ENCODE data around the gene NDUFA13.

NDUFA13 gene

DNA sequence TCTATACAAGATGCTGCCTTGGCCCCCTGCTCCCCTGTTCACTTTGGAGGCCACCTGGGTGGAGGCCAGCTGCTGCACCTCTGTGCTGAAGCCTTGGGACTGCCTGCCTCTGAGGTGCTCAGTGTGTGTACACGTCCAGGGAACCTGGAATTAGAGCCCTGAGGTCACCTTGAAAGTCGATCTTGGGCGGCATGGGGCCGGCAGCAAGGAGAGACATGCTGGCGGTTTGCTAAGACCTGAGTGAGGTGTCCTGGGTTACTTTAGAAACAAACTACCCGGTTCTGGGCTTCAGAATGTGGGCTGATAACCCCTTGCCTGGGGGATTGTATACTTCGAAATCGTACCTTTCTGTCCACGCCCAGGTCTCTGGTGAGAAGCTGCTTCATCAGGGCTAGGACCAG lies 26.2 kb upstream of the NDUFA13 start:
- DNase-seq = no peak

GRCh38 chr19:19490214-19490968 lies 25.6 kb upstream of the NDUFA13 start:
- peak; percentile 82 for DNase-seq

DNA sequence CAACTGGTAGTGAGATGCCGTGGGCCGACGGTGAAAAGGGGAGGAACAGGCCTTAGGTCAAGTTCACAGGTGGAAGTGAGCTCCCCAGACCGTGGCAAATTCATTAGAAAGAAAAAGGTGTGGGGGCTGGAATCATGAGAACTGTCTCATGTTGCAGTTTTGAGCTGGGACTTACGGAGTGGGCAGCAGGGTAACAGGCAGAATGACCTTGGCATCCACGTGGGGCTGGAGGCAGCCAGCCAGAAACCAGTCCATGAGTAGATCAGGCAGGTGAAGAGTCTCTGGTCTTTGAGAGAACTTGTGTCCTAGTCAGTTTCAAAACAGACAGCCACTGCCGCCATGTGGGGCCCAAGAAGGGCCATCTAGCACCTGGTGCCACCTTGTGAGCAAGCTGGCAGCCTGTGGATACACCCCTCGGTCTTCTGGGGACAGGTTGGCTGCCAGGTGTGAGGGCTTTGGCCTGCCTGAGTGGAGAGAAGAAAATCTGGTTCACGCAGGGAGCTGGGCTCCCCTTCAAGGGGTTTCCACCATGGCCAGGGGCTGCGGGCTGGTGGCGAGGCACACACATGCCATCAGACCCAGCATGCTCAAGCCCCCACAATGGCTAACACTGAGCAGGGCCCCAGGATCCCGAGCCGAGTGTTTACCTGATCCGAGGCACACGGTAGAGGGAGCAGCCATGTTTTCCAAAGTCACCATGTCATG lies 24.6 kb upstream of the NDUFA13 start:
- no peak for DNase-seq

- no peak for DNase-seq
Measured at GRCh38 chr19:19492026-19492610, 23.9 kb upstream of the NDUFA13 start.

- no peak for DNase-seq
Measured at GRCh38 chr19:19493841-19494546, 22.0 kb upstream of the NDUFA13 start.

GRCh38 chr19:19495614-19496603 lies 20.1 kb upstream of the NDUFA13 start:
- DNase-seq = no peak

GRCh38 chr19:19498255-19498991 lies 17.6 kb upstream of the NDUFA13 start:
- DNase-seq = no peak

GRCh38 chr19:19499272-19499995 lies 16.6 kb upstream of the NDUFA13 start:
- DNase-seq = no peak

DNA sequence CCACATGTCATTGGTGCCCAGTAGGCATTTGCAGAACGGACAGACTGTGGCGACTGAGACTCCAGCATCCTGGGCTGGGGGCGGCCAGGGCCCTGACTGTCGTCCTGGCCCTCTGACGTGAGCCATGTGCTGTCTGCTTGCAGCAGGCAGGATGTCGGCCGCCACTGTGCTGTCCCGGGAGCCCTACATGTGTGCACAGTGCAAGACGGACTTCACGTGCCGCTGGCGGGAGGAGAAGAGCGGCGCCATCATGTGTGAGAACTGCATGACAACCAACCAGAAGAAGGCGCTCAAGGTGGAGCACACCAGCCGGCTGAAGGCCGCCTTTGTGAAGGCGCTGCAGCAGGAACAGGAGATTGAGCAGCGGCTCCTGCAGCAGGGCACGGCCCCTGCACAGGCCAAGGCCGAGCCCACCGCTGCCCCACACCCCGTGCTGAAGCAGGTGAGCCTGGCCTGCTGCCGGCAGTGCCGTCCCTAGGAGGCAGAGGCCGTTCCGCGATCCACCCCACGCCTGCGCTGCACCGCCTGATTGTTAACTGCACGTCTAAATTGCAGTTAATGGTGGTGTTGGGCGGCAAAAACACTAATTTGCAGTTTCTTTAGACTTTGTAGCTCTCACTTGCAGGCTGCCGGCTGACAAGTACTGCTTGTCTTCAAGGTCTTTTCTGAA lies 14.9 kb upstream of the NDUFA13 start:
- DNase-seq = no peak

- DNase-seq = no peak
Measured at GRCh38 chr19:19501798-19502197, 14.2 kb upstream of the NDUFA13 start.

DNA sequence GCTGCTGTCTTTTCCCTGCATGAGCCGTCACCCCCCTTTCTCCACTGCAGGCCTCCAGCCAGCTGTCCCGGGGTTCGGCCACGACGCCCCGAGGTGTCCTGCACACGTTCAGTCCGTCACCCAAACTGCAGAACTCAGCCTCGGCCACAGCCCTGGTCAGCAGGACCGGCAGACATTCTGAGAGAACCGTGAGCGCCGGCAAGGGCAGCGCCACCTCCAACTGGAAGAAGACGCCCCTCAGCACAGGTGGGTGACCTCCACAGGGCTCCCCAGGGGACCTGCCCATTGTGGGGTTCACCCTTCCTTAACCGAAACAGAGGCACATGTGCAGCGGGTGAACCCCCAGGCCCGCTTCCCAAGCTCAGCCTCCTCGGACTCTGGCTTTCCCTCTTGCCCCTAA lies 13.7 kb upstream of the NDUFA13 start:
- no peak for DNase-seq

GRCh38 chr19:19502808-19503602 lies 13.0 kb upstream of the NDUFA13 start:
- DNase-seq = no peak

GRCh38 chr19:19504754-19505668 lies 11.0 kb upstream of the NDUFA13 start:
- DNase-seq = no peak

- DNase-seq = no peak
Measured at GRCh38 chr19:19505669-19506326, 10.2 kb upstream of the NDUFA13 start.

GRCh38 chr19:19506592-19506991 lies 9.4 kb upstream of the NDUFA13 start:
- no peak for DNase-seq

DNA sequence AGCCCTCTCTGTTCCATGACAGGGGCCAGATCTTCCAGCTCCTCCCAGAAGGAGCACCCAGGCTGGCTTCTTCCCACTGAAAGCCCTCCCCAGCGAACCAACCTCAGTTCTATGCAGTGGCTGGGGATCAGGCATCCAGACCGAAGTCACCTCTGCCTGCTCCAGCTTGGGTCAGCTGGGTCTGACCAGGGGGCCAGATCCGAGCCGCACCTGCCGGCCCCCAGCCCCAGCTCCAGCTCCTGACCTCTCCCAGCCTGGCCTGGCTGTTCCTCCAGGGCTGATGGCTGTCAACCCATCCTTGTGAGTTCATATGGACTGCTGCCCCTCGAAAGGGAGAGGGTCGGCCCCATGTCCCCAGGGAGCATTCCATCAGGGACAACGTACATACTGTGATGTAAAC lies 8.7 kb upstream of the NDUFA13 start:
- DNase-seq = no peak

- DNase-seq = no peak
Measured at GRCh38 chr19:19508217-19508616, 7.8 kb upstream of the NDUFA13 start.

- no peak for DNase-seq
Measured at GRCh38 chr19:19510432-19510831, 5.6 kb upstream of the NDUFA13 start.

Measured in activated gamma-delta T cell treated with Interleukin-2 at 50 U/mL for 16 hours (primary cell).